ENCODE results near the gene MED27. TPM values are rescaled to one million over a fixed set of nuclear protein-coding genes. Genes with fewer than 3 reads are reported as not detected.

Gene MED27
- total and polyA plus RNA-seq, 9 of the 15 experiments (the other 6 are each of a cell fraction or from before 2014, with no cell fraction given), result 24.4 to 91.0 (median 36.1) TPM

- TF ChIP-seq NCOA6 (IDR thresholded peaks at IDR 0.05), result no peak
- no peak for TF ChIP-seq ETV5 (CRISPR knock-in tag; IDR thresholded peaks at IDR 0.05; ENCODE audit: low read depth)
- TF ChIP-seq ARID2 (IDR thresholded peaks at IDR 0.05), result no peak
- no peak for TF ChIP-seq ZNF197 (CRISPR knock-in tag; IDR thresholded peaks at IDR 0.05; ENCODE audit: low read depth)
- no peak for TF ChIP-seq ZNF282 (CRISPR knock-in tag; IDR thresholded peaks at IDR 0.05)
- TF ChIP-seq CBX1 (IDR thresholded peaks at IDR 0.05; ENCODE audit: low read depth), result no peak
- TF ChIP-seq, protein P1, sequence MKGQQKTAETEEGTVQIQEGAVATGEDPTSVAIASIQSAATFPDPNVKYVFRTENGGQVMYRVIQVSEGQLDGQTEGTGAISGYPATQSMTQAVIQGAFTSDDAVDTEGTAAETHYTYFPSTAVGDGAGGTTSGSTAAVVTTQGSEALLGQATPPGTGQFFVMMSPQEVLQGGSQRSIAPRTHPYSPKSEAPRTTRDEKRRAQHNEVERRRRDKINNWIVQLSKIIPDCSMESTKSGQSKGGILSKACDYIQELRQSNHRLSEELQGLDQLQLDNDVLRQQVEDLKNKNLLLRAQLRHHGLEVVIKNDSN (CRISPR knock-in tag; IDR thresholded peaks at IDR 0.05), result no peak
- Histone ChIP-seq H3K27me3 (ENCODE audit: control insufficient read depth in 2 of 2, insufficient read depth in 2 of 2, low read length in 2 of 2) (no peaks in the 10 kb centered on the region), H3K27ac (ENCODE audit: extremely low read depth, low read depth, low read length) (no peak overlapping the region), H3K4me2 (ENCODE audit: insufficient read depth, low read length) (no peak overlapping the region), H3K36me3 (ENCODE audit: control insufficient read depth, insufficient read depth, low read length) (no peaks in the 10 kb centered on the region), H3K79me2 (ENCODE audit: control insufficient read depth, insufficient read depth, low read length) (no peaks in the 10 kb centered on the region; the same call in 2 of the 3 replicates), H3K4me1 (replicated peaks in 1 of 2; ENCODE audit: control insufficient read depth in 2 of 2, insufficient read depth in 2 of 2, low read length in 2 of 2) (peaks cover 0 to 3% of the 10 kb centered on the region in 2 experiments; a peak in 2 of 5 replicates), H3K9ac (ENCODE audit: insufficient read depth in 1 of 2, low read depth in 2 of 2, low read length in 2 of 2) (no peak overlapping the region), H2AFZ (ENCODE audit: low read depth, low read length) (no peak overlapping the region), H3K9me1 (ENCODE audit: control insufficient read depth, insufficient read depth, low read length) (no peaks in the 10 kb centered on the region), H3K9me3 (replicated peaks; ENCODE audit: control insufficient read depth, insufficient read depth, low read depth, low read length) (no peaks in the 10 kb centered on the region), H3K4me3 (no peak overlapping the region), H4K20me1 (replicated peaks; ENCODE audit: control insufficient read depth, insufficient read depth, low read length) (peaks cover 25% of the 10 kb centered on the region)
- BruUV-seq (replicated peaks), result no TSS peak
- DNase-seq (ENCODE audit: extremely low read depth in 1 of 4, low spot score in 3 of 4) (no peak), FAIRE-seq (no peak), ATAC-seq (no peak)
- intact Hi-C loops (cut with micrococcal nuclease), result no loop called here
- ChIA-PET CTCF (ENCODE audit: low intra/inter-chr PET ratio) (no interaction called here), POLR2A (interaction anchor here (1.2 kb wide), 1 partner anchor 12 kb away, joined by 3 read pairs; no protein-coding TSS in a partner anchor)
- 71% methylated on average over 12 of the region's 12 CpGs for WGBS (ENCODE audit: insufficient coverage, low coverage, missing lambda C conversion rate)
- in situ Hi-C loops (cut with MboI), result no loop called here
Observed at GRCh38 chr9:132026932-132027585, 52.6 kb downstream of the MED27 start.

Data from K562 (cell line).